ENCODE data around the gene DMAC2.
"Not testable (repeated sequence)": the region's sequence is repeated elsewhere in the genome, so short reads cannot be mapped to it uniquely, and the experiment has no call there.

Gene DMAC2

GRCh38 chr19:41439441-41440222, at the start of gene DMAC2:
Gene DMAC2, minus strand, starts transcription at chr19:41439912. Its CDS starts 13 bp downstream, at chr19:41439899.
- DNase-seq (ENCODE audit: low read depth in 2 of 3, low spot score in 2 of 3) = peak; percentile 79 to 87 (median 81)

GRCh38 chr19:41486953-41487352, 47.2 kb upstream of the DMAC2 start:
- not testable (repeated sequence) for DNase-seq (ENCODE audit: low read depth in 2 of 3, low spot score in 2 of 3)

GRCh38 chr19:41484822-41485221, 45.1 kb upstream of the DMAC2 start:
- DNase-seq (ENCODE audit: low read depth in 2 of 3, low spot score in 2 of 3) = no peak

- DNase-seq (ENCODE audit: low read depth in 2 of 3, low spot score in 2 of 3) = no peak
These were observed 40.6 kb upstream of the DMAC2 start for GRCh38 chr19:41480336-41480735.

GRCh38 chr19:41479757-41480191, 40.1 kb upstream of the DMAC2 start:
- no peak for DNase-seq (ENCODE audit: low read depth in 2 of 3, low spot score in 2 of 3)

- no peak for DNase-seq (ENCODE audit: low read depth in 2 of 3, low spot score in 2 of 3)
These were observed 39.4 kb upstream of the DMAC2 start for GRCh38 chr19:41478875-41479756.

GRCh38 chr19:41478171-41478570, 38.5 kb upstream of the DMAC2 start:
- DNase-seq (ENCODE audit: low read depth in 2 of 3, low spot score in 2 of 3) = no peak

GRCh38 chr19:41476583-41476982, 36.9 kb upstream of the DMAC2 start:
- no peak for DNase-seq (ENCODE audit: low read depth in 2 of 3, low spot score in 2 of 3)

- DNase-seq (ENCODE audit: low read depth in 2 of 3, low spot score in 2 of 3) = not testable (repeated sequence)
These were observed 23.8 kb upstream of the DMAC2 start for GRCh38 chr19:41463257-41464256.

- DNase-seq (ENCODE audit: low read depth in 2 of 3, low spot score in 2 of 3) = no peak
These were observed 22.8 kb upstream of the DMAC2 start for GRCh38 chr19:41462497-41462896.

- no peak for DNase-seq (ENCODE audit: low read depth in 2 of 3, low spot score in 2 of 3)
These were observed 17.5 kb upstream of the DMAC2 start for GRCh38 chr19:41457241-41457640.

GRCh38 chr19:41456342-41456918, 16.7 kb upstream of the DMAC2 start:
- DNase-seq (ENCODE audit: low read depth in 2 of 3, low spot score in 2 of 3) = no peak

- no peak for DNase-seq (ENCODE audit: low read depth in 2 of 3, low spot score in 2 of 3)
These were observed 16.2 kb upstream of the DMAC2 start for GRCh38 chr19:41455936-41456335.

GRCh38 chr19:41452584-41453275, 13.0 kb upstream of the DMAC2 start:
- DNase-seq (ENCODE audit: low read depth in 2 of 3, low spot score in 2 of 3) = no peak

- no peak for DNase-seq (ENCODE audit: low read depth in 2 of 3, low spot score in 2 of 3)
These were observed 10.1 kb upstream of the DMAC2 start for GRCh38 chr19:41449865-41450178.

GRCh38 chr19:41449079-41449864, 9.6 kb upstream of the DMAC2 start:
- peak; percentile 50 to 65 (median 58) for DNase-seq (ENCODE audit: low read depth in 2 of 3, low spot score in 2 of 3)

- no peak for DNase-seq (ENCODE audit: low read depth in 2 of 3, low spot score in 2 of 3)
These were observed 8.1 kb upstream of the DMAC2 start for GRCh38 chr19:41447732-41448332.

- no peak for DNase-seq (ENCODE audit: low read depth in 2 of 3, low spot score in 2 of 3)
These were observed 5.9 kb upstream of the DMAC2 start for GRCh38 chr19:41445575-41445974.

All from activated CD8-positive, alpha-beta memory T cell treated with anti-CD3 and anti-CD28 coated beads for 48 hours (primary cell).